GM12878 (cell line): ENCODE results near the gene NPR2. TPM values are rescaled to one million over a fixed set of nuclear protein-coding genes. Genes with fewer than 3 reads are reported as not detected.

Experiments used
- ATAC-seq: fragments of 200-7000 bp; cut with Tn5 transposase; 3 replicates; pipeline ENCODE4 v1.9.1; 2020; ENCODE audit warnings: mild to moderate bottlenecking, moderate library complexity
- BruUV-seq: library from RNA; stranded (reverse); fragments of 400-500 nt; replicated peaks from 2 replicates; lab custom pipeline; 2021; lab: Mats Ljungman, UMichigan
- CTCF ChIA-PET: fragments of 300-600 bp; sonication (Branson Sonifier 250); formaldehyde crosslinking; extraction: SDS; loops from one replicate; lab custom pipeline; 2021; ENCODE audit warnings: inconsistent platforms; lab: Yijun Ruan, JAX
- POLR2A ChIA-PET: fragments of 350-600 bp; formaldehyde crosslinking; extraction: SDS; loops from one replicate; lab custom pipeline; 2021; ENCODE audit warnings: inconsistent platforms; lab: Charles Lee
- RAD21 ChIA-PET: fragments of 300-600 bp; sonication (Branson Sonifier 250); formaldehyde crosslinking; loops from one replicate; lab custom pipeline; 2023; ENCODE audit warnings: antibody characterized with exemption; ENCODE audit not compliant: unreplicated experiment; lab: Charles Lee
- SMC1A ChIA-PET: fragments of 300-600 bp; sonication (Branson Sonifier 250); formaldehyde crosslinking; loops from one replicate; lab custom pipeline; 2023; ENCODE audit not compliant: unreplicated experiment, uncharacterized antibody; lab: Charles Lee
- DNase-seq: peaks from one replicate; pipeline ENCODE4 v3.0.0-alpha.2; 2011; ENCODE audit warnings: low read depth, low spot score
- FAIRE-seq: peaks from 3 replicates; lab custom pipeline; 2011; peaks lifted over from hg19 to GRCh38; lab: Jason Lieb, UNC
- H2AFZ ChIP-seq: 2 replicates; pipeline ENCODE4 v1.6.0; 2011; ENCODE audit warnings: low read depth, low read length, control low read depth; ENCODE audit not compliant: control insufficient read depth
- H3K27ac ChIP-seq: 2 replicates; pipeline ENCODE4 v1.5.1; 2011; ENCODE audit warnings: control low read depth; ENCODE audit not compliant: control insufficient read depth, insufficient read depth
- H3K27me3 ChIP-seq, 2 experiments: replicated peaks in 1 of 2; 2 replicates each; pipeline versions ENCODE4 v1.6.0 to v1.6.1; 2011; ENCODE audit warnings: low read length in 1 of 2; ENCODE audit not compliant: control insufficient read depth in 2 of 2, insufficient read depth in 2 of 2
- H3K36me3 ChIP-seq, 2 experiments: 2 replicates each; pipeline ENCODE4 v1.5.1; 2011; ENCODE audit warnings: low read length in 1 of 2; ENCODE audit not compliant: control insufficient read depth in 2 of 2, insufficient read depth in 2 of 2
- H3K4me1 ChIP-seq: 2 replicates; pipeline ENCODE4 v1.6.1; 2011; ENCODE audit warnings: mild to moderate bottlenecking, low read length, moderate library complexity, mixed read lengths; ENCODE audit not compliant: control insufficient read depth, insufficient read depth
- H3K4me2 ChIP-seq: 2 replicates; pipeline ENCODE4 v1.6.0; 2011; ENCODE audit warnings: control low read depth; ENCODE audit not compliant: control insufficient read depth, insufficient read depth
- H3K4me3 ChIP-seq: fragments of 200-600 bp; sonication (generic); 2 replicates; pipeline ENCODE4 v1.5.1; 2016
- H3K79me2 ChIP-seq: 2 replicates; pipeline ENCODE4 v1.6.0; 2011; ENCODE audit warnings: low read length; ENCODE audit not compliant: control insufficient read depth, insufficient read depth
- H3K9ac ChIP-seq: 2 replicates; pipeline ENCODE4 v1.8.0; 2011; ENCODE audit warnings: low read length, control low read depth, mixed read lengths; ENCODE audit not compliant: control insufficient read depth, insufficient read depth
- H3K9me3 ChIP-seq: replicated peaks from 3 replicates; pipeline ENCODE4 v1.5.1; 2011; ENCODE audit warnings: mild to moderate bottlenecking, low read length; ENCODE audit not compliant: control insufficient read depth, insufficient read depth
- H4K20me1 ChIP-seq: 2 replicates; pipeline ENCODE4 v1.6.0; 2011; ENCODE audit not compliant: control insufficient read depth, insufficient read depth
- ASH2L ChIP-seq: fragments of 300-600, 200-600 bp; sonication (generic); IDR thresholded peaks from 2 replicates; pipeline ENCODE4 v1.6.1; 2017; ENCODE audit warnings: low read depth, mild to moderate bottlenecking, borderline replicate concordance
- MTA2 ChIP-seq: fragments of 450-650 bp; IDR thresholded peaks from 2 replicates; pipeline ENCODE4 v1.6.1; 2016; ENCODE audit warnings: low read depth, mild to moderate bottlenecking, moderate library complexity
- POLR2AphosphoS2 ChIP-seq: IDR thresholded peaks from 2 replicates; pipeline ENCODE4 v1.6.1; 2011; ENCODE audit warnings: low read depth, mild to moderate bottlenecking, low read length, improper control_type of control experiment, moderate library complexity
- ZNF24 ChIP-seq: fragments of 450-650 bp; IDR thresholded peaks from 2 replicates; pipeline ENCODE4 v1.6.1; 2017; ENCODE audit warnings: antibody characterized with exemption, mild to moderate bottlenecking
- WGBS: methylation state at CpG from one replicate; pipeline ENCODE4 v1.1.6; 2016; ENCODE audit warnings: low lambda C conversion rate; ENCODE audit not compliant: insufficient replicate concordance, insufficient coverage; ENCODE audit errors: missing lambda C conversion rate; 5-methylcytosine and 5-hydroxymethylcytosine counted together
- in situ Hi-C: fragments of 300-500 bp; cut with MboI; formaldehyde crosslinking; loops from 9 replicates; pipeline ENCODE4 v1.14.3; 2018; ENCODE audit warnings: mixed read lengths
- intact Hi-C: fragments of 100-400 bp; cut with micrococcal nuclease; formaldehyde crosslinking; loops from one replicate; pipeline ENCODE4 v1.14.2; 2022; ENCODE audit not compliant: unreplicated experiment
- polyA plus RNA-seq, 11 experiments: library from polyadenylated mRNA; depleted of rRNA in 4 of 11; unstranded in 6 of 11; stranded (reverse) in 5 of 11; fragments of >200 nt; fragmentation: Nextera tagmentation in 4 of 11; fragmentation: Illumina TruSeq in 1 of 11; extraction: Ambion mirVana in 4 of 11; extraction: Trizol in 1 of 11; gene quantifications; 1 replicate in 1 of 11; 2 replicates in 10 of 11; pipeline versions ENCODE4 v1.2.1 to v1.2.3, GENCODE V29; 2011 to 2016; ENCODE audit warnings: inconsistent platforms in 2 of 11, missing spikeins in 2 of 11, low read depth in 1 of 11
- total RNA-seq, 4 experiments: library from RNA; depleted of rRNA in 3 of 4; stranded (reverse); fragments of >200 nt in 3 of 4; fragmentation: Illumina TruSeq in 1 of 4; extraction: Trizol in 1 of 4; gene quantifications; 2 replicates each; pipeline versions ENCODE4 v1.2.1 to v1.2.3, GENCODE V29; 2013 to 2021
- TF ChIP-seq, protein P1 (sequence below): IDR thresholded peaks from 2 replicates; pipeline ENCODE4 v1.6.1; 2011; ENCODE audit warnings: low read depth, low read length, improper control_type of control experiment, borderline replicate concordance
- TF ChIP-seq, protein P2 (sequence below): fragments of 450-650 bp; IDR thresholded peaks from 2 replicates; pipeline ENCODE4 v1.6.1; 2017; ENCODE audit warnings: low read depth, mild to moderate bottlenecking, moderate library complexity
- TF ChIP-seq, protein P3 (sequence below): fragments of 450-650 bp; IDR thresholded peaks from 2 replicates; pipeline ENCODE4 v1.6.1; 2017; ENCODE audit warnings: mild to moderate bottlenecking, moderate library complexity
- TF ChIP-seq, protein P4 (sequence below): fragments of 450-650 bp; IDR thresholded peaks from 2 replicates; pipeline ENCODE4 v1.6.1; 2016; ENCODE audit warnings: mild to moderate bottlenecking
- TF ChIP-seq, protein P5 (sequence below): fragments of 450-650 bp; formaldehyde crosslinking; IDR thresholded peaks from 2 replicates; pipeline ENCODE4 v1.4.0; 2022; ENCODE audit warnings: mild to moderate bottlenecking, moderate library complexity

The NPR2 gene
- total and polyA plus RNA-seq, 10 of the 15 experiments (the other 5 are each of a cell fraction or from before 2014, with no cell fraction given) = 2.0 to 20.9 (median 6.8) TPM

DNA sequence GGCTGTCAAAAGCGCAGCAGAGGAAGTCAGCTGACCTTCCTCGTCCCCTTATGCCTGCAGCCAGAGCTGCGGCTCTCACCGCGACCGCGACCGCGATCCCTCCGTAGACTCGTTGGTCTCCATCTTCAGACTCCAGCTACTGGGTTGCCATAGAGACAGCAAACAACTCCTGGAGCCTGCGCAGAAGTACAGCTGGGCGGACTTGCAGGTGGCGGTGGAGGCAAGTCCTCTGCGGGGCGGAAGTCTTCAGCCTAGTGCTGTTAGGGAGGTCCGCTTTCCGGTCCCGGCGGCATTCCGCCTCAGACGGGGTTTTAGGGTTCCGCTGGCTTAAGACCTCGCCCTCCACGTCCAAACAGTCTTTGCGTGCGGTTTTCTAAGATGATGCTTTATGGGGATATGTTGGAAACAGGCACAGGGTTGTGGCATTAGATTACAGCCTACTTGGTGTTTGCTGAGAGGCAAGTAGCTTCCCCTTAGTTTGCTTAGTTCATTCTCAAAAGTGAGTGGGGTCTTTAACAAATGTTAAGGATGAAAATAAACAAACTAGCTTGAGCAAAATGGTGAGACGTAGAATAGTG lies 20.7 kb downstream of the NPR2 start, which contains the start of gene SPAG8:
TSS of gene SPAG8 (minus strand) at position 238 of the 578 bp plus-strand sequence. CDS start at position 123, 115 bp downstream.
- ChIA-PET RAD21 (interaction anchor here (0.5 to 1.9 kb wide), 17 partner anchors 9 to 345 kb away, joined by 3 to 10 read pairs (median 4); partner anchors contain the start of genes CCDC107, CREB3, FAM221B and RMRP), CTCF (interaction anchor here (0.7 to 4.8 kb wide), 22 partner anchors 11 to 378 kb away, joined by 3 to 51 read pairs (median 4); partner anchors contain the start of genes CLTA, CREB3, FAM221B and TLN1), SMC1A (interaction anchor here (0.6 to 3.9 kb wide), 18 partner anchors 15 to 212 kb away, joined by 3 to 26 read pairs (median 4); partner anchors contain the start of genes CREB3, FAM221B, GBA2 and RGP1), POLR2A (interaction anchor here (1.1 to 2.5 kb wide), 9 partner anchors 11 to 164 kb away, joined by 3 to 12 read pairs (median 4); partner anchors contain the start of genes CREB3, GBA2, RGP1 and TLN1)
- Histone ChIP-seq H3K27me3 (no peaks in the 10 kb centered on the region; a peak in 1 of 4 replicates), H3K4me2 (peak within 1 kb of the TSS; percentile 98), H3K79me2 (peaks cover 3% of the 10 kb centered on the region), H4K20me1 (no peaks in the 10 kb centered on the region), H3K4me3 (peak within 1 kb of the TSS; percentile 49; the same call in 1 of the 2 replicates), H3K4me1 (peaks cover 33% of the 10 kb centered on the region), H3K9me3 (no peaks in the 10 kb centered on the region), H3K27ac (peak within 1 kb of the TSS; percentile 79), H3K36me3 (peaks cover 5 to 13% of the 10 kb centered on the region in 2 experiments), H3K9ac (peak within 1 kb of the TSS; percentile 71), H2AFZ (peak within 1 kb of the TSS; percentile 99)
- intact Hi-C loops (loop anchor here (10.0 kb wide), 2 partner anchors 207 to 697 kb away; partner anchors contain the start of genes ATOSB and TESK1), in situ Hi-C loops (loop anchor here (10.0 kb wide), 1 partner anchor 707 kb away; the partner anchor contains the start of gene STOML2)
- ATAC-seq = peak; percentile 78
- peak; percentile 90 for DNase-seq
- no TSS peak for BruUV-seq
- peak; percentile 83 for FAIRE-seq
- WGBS = 1% methylated on average over 28 of the region's 28 CpGs
- TF ChIP-seq, protein P1, sequence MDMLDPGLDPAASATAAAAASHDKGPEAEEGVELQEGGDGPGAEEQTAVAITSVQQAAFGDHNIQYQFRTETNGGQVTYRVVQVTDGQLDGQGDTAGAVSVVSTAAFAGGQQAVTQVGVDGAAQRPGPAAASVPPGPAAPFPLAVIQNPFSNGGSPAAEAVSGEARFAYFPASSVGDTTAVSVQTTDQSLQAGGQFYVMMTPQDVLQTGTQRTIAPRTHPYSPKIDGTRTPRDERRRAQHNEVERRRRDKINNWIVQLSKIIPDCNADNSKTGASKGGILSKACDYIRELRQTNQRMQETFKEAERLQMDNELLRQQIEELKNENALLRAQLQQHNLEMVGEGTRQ = peak; percentile 47
- TF ChIP-seq, protein P2, sequence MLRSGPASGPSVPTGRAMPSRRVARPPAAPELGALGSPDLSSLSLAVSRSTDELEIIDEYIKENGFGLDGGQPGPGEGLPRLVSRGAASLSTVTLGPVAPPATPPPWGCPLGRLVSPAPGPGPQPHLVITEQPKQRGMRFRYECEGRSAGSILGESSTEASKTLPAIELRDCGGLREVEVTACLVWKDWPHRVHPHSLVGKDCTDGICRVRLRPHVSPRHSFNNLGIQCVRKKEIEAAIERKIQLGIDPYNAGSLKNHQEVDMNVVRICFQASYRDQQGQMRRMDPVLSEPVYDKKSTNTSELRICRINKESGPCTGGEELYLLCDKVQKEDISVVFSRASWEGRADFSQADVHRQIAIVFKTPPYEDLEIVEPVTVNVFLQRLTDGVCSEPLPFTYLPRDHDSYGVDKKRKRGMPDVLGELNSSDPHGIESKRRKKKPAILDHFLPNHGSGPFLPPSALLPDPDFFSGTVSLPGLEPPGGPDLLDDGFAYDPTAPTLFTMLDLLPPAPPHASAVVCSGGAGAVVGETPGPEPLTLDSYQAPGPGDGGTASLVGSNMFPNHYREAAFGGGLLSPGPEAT = peak; percentile 66; the same call in 1 of the 2 replicates
- peak; percentile 65; the same call in 1 of the 2 replicates for TF ChIP-seq POLR2AphosphoS2
- TF ChIP-seq MTA2 = 0 out of 2 replicates have a peak, but pooled peaks have one; percentile 47
- TF ChIP-seq, protein P3, sequence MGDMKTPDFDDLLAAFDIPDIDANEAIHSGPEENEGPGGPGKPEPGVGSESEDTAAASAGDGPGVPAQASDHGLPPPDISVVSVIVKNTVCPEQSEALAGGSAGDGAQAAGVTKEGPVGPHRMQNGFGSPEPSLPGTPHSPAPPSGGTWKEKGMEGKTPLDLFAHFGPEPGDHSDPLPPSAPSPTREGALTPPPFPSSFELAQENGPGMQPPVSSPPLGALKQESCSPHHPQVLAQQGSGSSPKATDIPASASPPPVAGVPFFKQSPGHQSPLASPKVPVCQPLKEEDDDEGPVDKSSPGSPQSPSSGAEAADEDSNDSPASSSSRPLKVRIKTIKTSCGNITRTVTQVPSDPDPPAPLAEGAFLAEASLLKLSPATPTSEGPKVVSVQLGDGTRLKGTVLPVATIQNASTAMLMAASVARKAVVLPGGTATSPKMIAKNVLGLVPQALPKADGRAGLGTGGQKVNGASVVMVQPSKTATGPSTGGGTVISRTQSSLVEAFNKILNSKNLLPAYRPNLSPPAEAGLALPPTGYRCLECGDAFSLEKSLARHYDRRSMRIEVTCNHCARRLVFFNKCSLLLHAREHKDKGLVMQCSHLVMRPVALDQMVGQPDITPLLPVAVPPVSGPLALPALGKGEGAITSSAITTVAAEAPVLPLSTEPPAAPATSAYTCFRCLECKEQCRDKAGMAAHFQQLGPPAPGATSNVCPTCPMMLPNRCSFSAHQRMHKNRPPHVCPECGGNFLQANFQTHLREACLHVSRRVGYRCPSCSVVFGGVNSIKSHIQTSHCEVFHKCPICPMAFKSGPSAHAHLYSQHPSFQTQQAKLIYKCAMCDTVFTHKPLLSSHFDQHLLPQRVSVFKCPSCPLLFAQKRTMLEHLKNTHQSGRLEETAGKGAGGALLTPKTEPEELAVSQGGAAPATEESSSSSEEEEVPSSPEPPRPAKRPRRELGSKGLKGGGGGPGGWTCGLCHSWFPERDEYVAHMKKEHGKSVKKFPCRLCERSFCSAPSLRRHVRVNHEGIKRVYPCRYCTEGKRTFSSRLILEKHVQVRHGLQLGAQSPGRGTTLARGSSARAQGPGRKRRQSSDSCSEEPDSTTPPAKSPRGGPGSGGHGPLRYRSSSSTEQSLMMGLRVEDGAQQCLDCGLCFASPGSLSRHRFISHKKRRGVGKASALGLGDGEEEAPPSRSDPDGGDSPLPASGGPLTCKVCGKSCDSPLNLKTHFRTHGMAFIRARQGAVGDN = no peak; the same call in 1 of the 2 replicates
- TF ChIP-seq, protein P4, sequence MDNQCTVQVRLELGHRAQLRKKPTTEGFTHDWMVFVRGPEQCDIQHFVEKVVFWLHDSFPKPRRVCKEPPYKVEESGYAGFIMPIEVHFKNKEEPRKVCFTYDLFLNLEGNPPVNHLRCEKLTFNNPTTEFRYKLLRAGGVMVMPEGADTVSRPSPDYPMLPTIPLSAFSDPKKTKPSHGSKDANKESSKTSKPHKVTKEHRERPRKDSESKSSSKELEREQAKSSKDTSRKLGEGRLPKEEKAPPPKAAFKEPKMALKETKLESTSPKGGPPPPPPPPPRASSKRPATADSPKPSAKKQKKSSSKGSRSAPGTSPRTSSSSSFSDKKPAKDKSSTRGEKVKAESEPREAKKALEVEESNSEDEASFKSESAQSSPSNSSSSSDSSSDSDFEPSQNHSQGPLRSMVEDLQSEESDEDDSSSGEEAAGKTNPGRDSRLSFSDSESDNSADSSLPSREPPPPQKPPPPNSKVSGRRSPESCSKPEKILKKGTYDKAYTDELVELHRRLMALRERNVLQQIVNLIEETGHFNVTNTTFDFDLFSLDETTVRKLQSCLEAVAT = peak; percentile 84
- no peak for TF ChIP-seq ASH2L
- peak; percentile 73 for TF ChIP-seq ZNF24
- TF ChIP-seq, protein P5, sequence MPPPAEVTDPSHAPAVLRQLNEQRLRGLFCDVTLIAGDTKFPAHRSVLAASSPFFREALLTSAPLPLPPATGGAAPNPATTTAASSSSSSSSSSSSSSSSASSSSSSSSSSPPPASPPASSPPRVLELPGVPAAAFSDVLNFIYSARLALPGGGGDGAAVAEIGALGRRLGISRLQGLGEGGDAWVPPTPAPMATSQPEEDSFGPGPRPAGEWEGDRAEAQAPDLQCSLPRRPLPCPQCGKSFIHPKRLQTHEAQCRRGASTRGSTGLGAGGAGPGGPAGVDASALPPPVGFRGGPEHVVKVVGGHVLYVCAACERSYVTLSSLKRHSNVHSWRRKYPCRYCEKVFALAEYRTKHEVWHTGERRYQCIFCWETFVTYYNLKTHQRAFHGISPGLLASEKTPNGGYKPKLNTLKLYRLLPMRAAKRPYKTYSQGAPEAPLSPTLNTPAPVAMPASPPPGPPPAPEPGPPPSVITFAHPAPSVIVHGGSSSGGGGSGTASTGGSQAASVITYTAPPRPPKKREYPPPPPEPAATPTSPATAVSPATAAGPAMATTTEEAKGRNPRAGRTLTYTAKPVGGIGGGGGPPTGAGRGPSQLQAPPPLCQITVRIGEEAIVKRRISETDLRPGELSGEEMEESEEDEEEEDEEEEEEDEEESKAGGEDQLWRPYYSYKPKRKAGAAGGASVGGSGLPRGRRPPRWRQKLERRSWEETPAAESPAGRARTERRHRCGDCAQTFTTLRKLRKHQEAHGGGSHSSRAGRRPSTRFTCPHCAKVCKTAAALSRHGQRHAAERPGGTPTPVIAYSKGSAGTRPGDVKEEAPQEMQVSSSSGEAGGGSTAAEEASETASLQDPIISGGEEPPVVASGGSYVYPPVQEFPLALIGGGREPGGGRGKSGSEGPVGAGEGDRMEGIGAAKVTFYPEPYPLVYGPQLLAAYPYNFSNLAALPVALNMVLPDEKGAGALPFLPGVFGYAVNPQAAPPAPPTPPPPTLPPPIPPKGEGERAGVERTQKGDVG = no peak
